HG02588 (cell line): ENCODE measurements around the gene GNG7.
"Not testable (repeated sequence)": the region's sequence is repeated elsewhere in the genome, so short reads cannot be mapped to it uniquely, and the experiment has no call there.

Source experiments
- ATAC-seq: cut with Tn5 transposase; IDR thresholded peaks from one replicate; pipeline ENCODE4 v1.9.1; 2021; ENCODE audit warnings: mild to moderate bottlenecking, moderate library complexity; ENCODE audit not compliant: unreplicated experiment

GNG7 gene

GRCh38 chr19:2556221-2557092 lies 146.0 kb downstream of the GNG7 start:
- no peak for ATAC-seq

GRCh38 chr19:2555422-2556220 lies 146.9 kb downstream of the GNG7 start:
- no peak for ATAC-seq

GRCh38 chr19:2554856-2555255 lies 147.6 kb downstream of the GNG7 start:
- no peak for ATAC-seq

- ATAC-seq, result no peak
Measured at GRCh38 chr19:2553510-2553909, 149.0 kb downstream of the GNG7 start.

GRCh38 chr19:2552859-2553258 lies 149.6 kb downstream of the GNG7 start:
- ATAC-seq, result no peak

- no peak for ATAC-seq
Measured at GRCh38 chr19:2551864-2552185, 150.7 kb downstream of the GNG7 start.

- ATAC-seq, result no peak
Measured at GRCh38 chr19:2551172-2551863, 151.2 kb downstream of the GNG7 start.

GRCh38 chr19:2550431-2551171 lies 151.9 kb downstream of the GNG7 start:
- ATAC-seq, result no peak

GRCh38 chr19:2549701-2550191 lies 152.7 kb downstream of the GNG7 start:
- ATAC-seq, result no peak

GRCh38 chr19:2548966-2549365 lies 153.5 kb downstream of the GNG7 start:
- ATAC-seq, result no peak

GRCh38 chr19:2547721-2548120 lies 154.8 kb downstream of the GNG7 start:
- ATAC-seq, result no peak

GRCh38 chr19:2547033-2547680 lies 155.3 kb downstream of the GNG7 start:
- ATAC-seq, result no peak

- ATAC-seq, result no peak
Measured at GRCh38 chr19:2546128-2547032, 156.1 kb downstream of the GNG7 start.

GRCh38 chr19:2545416-2546127 lies 156.9 kb downstream of the GNG7 start:
- not testable (repeated sequence) for ATAC-seq

GRCh38 chr19:2544576-2545415 lies 157.7 kb downstream of the GNG7 start:
- no peak for ATAC-seq

GRCh38 chr19:2543463-2544442 lies 158.7 kb downstream of the GNG7 start:
- no peak for ATAC-seq
